ENCODE results near the gene HS2ST1. TPM values are rescaled to one million over a fixed set of nuclear protein-coding genes. Genes with fewer than 3 reads are reported as not detected.

Gene HS2ST1
- total and polyA plus RNA-seq, 9 donors: 11.5 to 31.6 (median 21.8) TPM

- H3K4me1 ChIP-seq (ENCODE audit: insufficient read depth): no peaks in the 10 kb centered on the region
- H3K27me3 ChIP-seq: no peaks in the 10 kb centered on the region
- TF ChIP-seq CTCF (IDR thresholded peaks at IDR 0.05): no peak
- TF ChIP-seq POLR2A (IDR thresholded peaks at IDR 0.05): no peak
- no peak for TF ChIP-seq EP300 (IDR thresholded peaks at IDR 0.05)
- no peak overlapping the region for H3K4me3 ChIP-seq
- no peak for DNase-seq
- WGBS, 3 donors: 55 to 65% (median 60%) methylated on average over 9 of the region's 9 CpGs
- no peaks in the 10 kb centered on the region for H3K36me3 ChIP-seq
- no peaks in the 10 kb centered on the region for H3K9me3 ChIP-seq
- intact Hi-C loops (cut with DNase I): loop anchor here in 2 of 4 donors (5.0 to 10.0 kb wide), 2 partner anchors 190 to 818 kb away; partner anchors contain the start of gene LMO4 (in 2 of the 2)
- H3K27ac ChIP-seq: no peak overlapping the region
Measured at GRCh38 chr1:87134625-87135328, 220.3 kb downstream of the HS2ST1 start.

- H3K36me3 ChIP-seq: no peaks in the 10 kb centered on the region
- TF ChIP-seq POLR2A (IDR thresholded peaks at IDR 0.05) (no peak), EP300 (IDR thresholded peaks at IDR 0.05) (no peak), CTCF (IDR thresholded peaks at IDR 0.05) (no peak)
- intact Hi-C loops (cut with DNase I): loop anchor here in 2 of 4 donors (10.0 kb wide), 1 partner anchor 189 kb away; the partner anchor contains the start of gene LMO4 (in 2 of the 2)
- DNase-seq: no peak
- H3K9me3 ChIP-seq: no peaks in the 10 kb centered on the region
- no peaks in the 10 kb centered on the region for H3K4me1 ChIP-seq (ENCODE audit: insufficient read depth)
- H3K27me3 ChIP-seq: no peaks in the 10 kb centered on the region
- H3K4me3 ChIP-seq: no peak overlapping the region
- no peak overlapping the region for H3K27ac ChIP-seq
- 95 to 97% (median 96%) methylated on average over 11 of the region's 11 CpGs for WGBS, 3 donors
Measured at GRCh38 chr1:87135329-87135712, 220.9 kb downstream of the HS2ST1 start.

GRCh38 chr1:87136607-87137341, 222.3 kb downstream of the HS2ST1 start:
- Histone ChIP-seq H3K27me3 (no peaks in the 10 kb centered on the region), H3K4me1 (ENCODE audit: insufficient read depth) (no peaks in the 10 kb centered on the region), H3K27ac (no peak overlapping the region), H3K36me3 (no peaks in the 10 kb centered on the region), H3K9me3 (no peaks in the 10 kb centered on the region), H3K4me3 (no peak overlapping the region)
- intact Hi-C loops (cut with DNase I): loop anchor here in 2 of 4 donors (10.0 kb wide), 1 partner anchor 188 kb away; the partner anchor contains the start of gene LMO4 (in 2 of the 2)
- TF ChIP-seq EP300 (IDR thresholded peaks at IDR 0.05): no peak
- no peak for TF ChIP-seq CTCF (IDR thresholded peaks at IDR 0.05)
- TF ChIP-seq POLR2A (IDR thresholded peaks at IDR 0.05): no peak
- no peak for DNase-seq
- WGBS, 3 donors: 67 to 74% (median 70%) methylated on average over 8 of the region's 8 CpGs

GRCh38 chr1:87137342-87137739, 222.9 kb downstream of the HS2ST1 start:
- no peaks in the 10 kb centered on the region for H3K4me1 ChIP-seq (ENCODE audit: insufficient read depth)
- TF ChIP-seq POLR2A (IDR thresholded peaks at IDR 0.05): no peak
- no peak for TF ChIP-seq CTCF (IDR thresholded peaks at IDR 0.05)
- no peak for TF ChIP-seq EP300 (IDR thresholded peaks at IDR 0.05)
- no peak overlapping the region for H3K4me3 ChIP-seq
- no peak overlapping the region for H3K27ac ChIP-seq
- intact Hi-C loops (cut with DNase I): loop anchor here in 2 of 4 donors (10.0 kb wide), 1 partner anchor 187 kb away; the partner anchor contains the start of gene LMO4 (in 2 of the 2)
- 88 to 93% (median 92%) methylated on average over 2 of the region's 2 CpGs for WGBS, 3 donors
- H3K9me3 ChIP-seq: no peaks in the 10 kb centered on the region
- DNase-seq: no peak
- H3K27me3 ChIP-seq: no peaks in the 10 kb centered on the region
- no peaks in the 10 kb centered on the region for H3K36me3 ChIP-seq

Data from ovary (tissue), 9 donors.